Hepatocyte (in vitro differentiated cells): ENCODE measurements around the gene NUTM2E.
"Not testable (repeated sequence)": the region's sequence is repeated elsewhere in the genome, so short reads cannot be mapped to it uniquely, and the experiment has no call there.

ENCODE experiments used
- CTCF ChIP-seq: fragments of 200-600 bp; sonication (generic); IDR thresholded peaks from 2 replicates; pipeline ENCODE4 v1.5.1; 2016; ENCODE audit warnings: antibody characterized with exemption, mild to moderate bottlenecking; ENCODE audit not compliant: poor library complexity
- EZH2 ChIP-seq: fragments of 200-600 bp; sonication (generic); IDR thresholded peaks from 2 replicates; pipeline ENCODE4 v1.6.1; 2016; ENCODE audit warnings: antibody characterized with exemption, mild to moderate bottlenecking, borderline replicate concordance

DNA sequence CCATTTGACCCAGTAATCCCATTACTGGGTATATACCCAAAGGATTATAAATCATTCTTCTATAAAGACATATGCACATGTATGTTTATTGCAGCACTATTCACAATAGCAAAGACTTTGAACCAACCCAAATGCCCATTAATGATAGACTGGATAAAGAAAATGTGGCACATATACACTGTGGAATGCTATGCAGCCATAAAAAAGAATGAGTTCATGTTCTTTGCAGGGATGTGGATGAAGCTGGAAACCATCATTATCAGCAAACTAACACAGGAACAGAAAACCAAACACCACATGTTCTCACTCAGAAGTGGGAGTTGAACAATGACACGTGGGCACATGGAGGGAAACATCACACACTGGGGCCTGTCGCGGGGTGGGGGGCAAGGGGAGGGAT is 7.3 kb downstream of the NUTM2E start:
- not testable (repeated sequence) for TF ChIP-seq CTCF, EZH2
